Pulmonary artery endothelial cell (primary cell): ENCODE data around the gene NLGN1. TPM values are rescaled to one million over a fixed set of nuclear protein-coding genes. Genes with fewer than 3 reads are reported as not detected.

ENCODE experiments used
- DNase-seq: peaks from one replicate; pipeline ENCODE4 v3.0.0-alpha.2; 2011; ENCODE audit warnings: low read depth, low spot score
- total RNA-seq: library from RNA; depleted of rRNA; stranded (reverse); fragments of >200 nt; gene quantifications from 2 replicates; pipeline ENCODE4 v1.2.3, GENCODE V29; 2014

Gene NLGN1
- total RNA-seq, 1 donor from 2014 or later, result 37.5 TPM

DNA sequence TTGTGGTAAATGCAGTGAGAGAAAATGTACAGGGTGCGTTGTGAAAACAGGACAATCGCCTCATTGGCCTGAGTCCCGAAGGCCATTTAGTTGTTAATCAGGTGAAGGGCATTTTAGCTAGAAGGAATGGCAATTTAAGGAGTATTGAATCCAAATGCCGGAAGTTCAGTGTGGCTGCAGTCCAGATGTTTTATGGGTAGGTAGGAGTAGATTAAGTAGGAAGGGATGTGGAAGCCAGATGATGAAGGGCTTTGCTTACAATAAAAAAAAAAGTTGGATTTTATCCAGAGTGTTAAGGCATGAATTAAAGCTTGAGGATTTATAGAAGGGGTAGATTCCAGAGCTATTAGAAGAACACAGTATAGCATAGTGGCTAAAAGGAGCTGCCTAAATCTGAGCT is 572.7 kb downstream of the NLGN1 start:
- no peak for DNase-seq

DNA sequence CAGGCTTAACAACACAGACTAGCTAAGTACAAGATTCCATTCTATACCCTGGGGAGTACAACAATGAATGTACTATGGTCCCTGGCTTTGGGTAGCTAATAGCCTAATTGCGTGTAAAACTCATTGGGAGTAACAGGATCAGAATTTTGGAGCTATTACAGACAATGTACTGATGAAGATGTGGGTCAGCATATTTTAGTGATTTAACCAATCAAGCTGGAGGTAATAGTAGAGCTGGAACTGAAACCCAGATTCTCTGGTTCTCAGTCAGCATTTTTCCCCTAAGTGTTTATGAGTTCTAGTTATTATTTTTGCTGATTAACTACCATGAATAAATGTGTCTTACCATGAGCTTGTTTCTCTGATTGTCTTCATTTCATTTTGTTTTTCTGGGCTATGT is 578.7 kb downstream of the NLGN1 start:
- no peak for DNase-seq

DNA sequence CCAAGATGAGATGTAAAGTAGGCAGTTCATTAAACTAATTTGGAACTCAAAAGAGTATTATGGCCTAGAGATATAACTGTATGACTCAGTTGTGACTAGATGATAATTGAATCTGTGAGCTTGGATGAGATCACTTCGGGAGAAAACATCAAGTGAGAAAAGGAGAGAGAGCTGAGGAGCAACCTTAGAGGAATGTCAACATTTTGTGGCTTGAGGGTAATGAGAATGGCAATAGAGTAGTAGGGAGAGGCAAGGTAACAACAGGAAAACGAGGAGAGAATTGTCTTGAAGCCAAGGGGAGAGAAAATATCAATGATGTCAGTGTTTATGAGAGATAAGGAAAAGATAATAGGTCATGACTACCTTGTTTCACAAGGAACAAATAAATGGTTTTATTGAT is 580.2 kb downstream of the NLGN1 start:
- no peak for DNase-seq

DNA sequence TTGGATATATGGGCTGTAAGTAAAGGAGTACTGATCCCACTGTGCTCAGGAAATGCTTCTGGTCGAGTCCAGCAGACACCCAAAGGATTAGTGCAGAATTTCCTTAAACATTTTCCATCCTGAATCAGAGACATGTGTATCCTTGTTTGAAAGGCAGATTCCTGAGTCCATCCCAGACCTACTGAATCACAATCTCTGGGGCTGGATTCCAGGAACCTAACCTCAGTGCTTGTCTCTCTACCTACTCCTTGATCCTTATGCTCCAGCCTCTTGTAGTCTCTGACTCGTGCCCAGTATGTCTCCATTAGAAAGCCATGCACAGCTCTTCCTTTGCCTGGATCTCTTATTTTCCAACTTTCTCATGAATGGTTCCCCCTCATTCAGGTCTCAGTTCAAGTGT is 585.8 kb downstream of the NLGN1 start:
- no peak for DNase-seq

DNA sequence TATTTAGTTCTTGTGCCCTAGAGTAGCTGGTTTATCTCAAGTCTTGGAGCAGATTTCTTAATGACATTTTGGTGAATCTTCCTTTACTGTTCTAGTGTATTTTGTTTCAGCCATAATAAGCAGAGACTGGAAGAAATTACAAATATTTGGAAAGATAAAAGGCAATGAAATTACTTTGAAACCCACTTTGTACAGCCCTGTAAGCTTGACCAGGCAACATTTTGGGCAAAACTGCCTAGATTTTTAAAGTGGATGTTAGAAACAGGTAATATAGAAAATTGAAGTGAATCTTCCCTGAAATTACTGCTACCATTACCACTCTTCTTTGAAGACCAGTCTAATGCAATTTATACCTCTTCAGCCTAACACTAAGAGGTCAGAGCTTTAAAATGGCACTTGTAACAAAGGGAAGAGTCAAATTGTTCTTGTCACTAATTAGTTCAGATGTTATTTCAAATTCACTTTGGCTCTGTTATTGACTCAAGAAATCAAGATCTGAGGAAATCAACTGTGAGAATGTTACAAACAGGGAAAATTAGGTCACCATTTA is 589.4 kb downstream of the NLGN1 start:
- DNase-seq, result no peak

DNA sequence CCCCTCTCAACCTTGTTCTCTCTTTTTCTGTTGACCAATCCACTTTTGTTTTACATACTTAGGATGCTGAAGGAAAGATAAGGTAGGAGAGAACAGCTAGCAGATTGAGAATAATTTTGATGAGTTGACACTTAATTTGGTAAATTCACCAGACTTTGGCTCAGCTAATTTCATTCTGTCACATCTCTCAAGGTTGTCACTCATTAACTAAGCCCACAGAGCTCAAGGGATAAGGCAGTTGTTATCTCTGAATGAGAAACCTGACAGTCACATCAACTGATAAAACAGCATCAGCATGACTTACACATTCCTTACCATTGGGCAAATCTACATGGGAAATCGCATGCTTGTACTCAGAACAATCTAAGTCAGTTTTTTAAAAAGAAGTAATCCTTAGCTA is 591.4 kb downstream of the NLGN1 start:
- no peak for DNase-seq

DNA sequence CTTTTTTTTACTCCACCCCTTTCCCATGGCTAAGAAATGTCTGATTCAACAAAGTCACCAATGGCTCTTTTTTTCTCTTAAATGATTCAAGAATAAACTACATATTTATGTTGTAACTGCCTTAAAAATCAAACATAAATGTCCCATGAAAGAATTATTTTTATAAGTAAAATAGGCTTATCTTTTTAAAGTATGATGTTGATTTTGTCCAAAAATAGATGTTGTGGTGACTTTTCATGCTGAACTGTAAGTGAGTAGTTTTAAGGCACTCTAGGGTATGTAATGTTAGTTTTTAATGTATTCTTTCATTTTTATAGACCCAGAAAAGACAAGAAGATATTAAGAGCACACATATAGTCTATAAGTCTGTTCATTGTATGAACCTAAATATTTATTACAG is 594.9 kb downstream of the NLGN1 start:
- no peak for DNase-seq

DNA sequence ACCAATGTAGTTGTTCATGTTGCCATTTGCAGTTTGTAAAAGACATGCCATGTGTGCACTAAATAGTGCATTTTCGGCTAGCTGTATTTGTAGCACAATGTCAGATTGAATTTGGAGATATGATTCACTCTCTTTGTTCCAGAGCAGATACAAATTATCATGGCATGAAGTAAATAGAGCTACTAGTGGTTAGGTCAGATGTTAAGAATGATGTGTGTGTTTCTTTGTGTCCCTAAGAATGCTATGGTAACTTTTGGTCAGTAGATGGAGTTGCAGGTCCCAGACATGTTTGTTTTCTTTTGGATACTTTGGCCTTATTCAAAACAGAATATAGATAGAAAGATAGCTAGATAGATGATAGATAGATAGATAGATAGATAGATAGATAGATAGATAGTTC is 595.8 kb downstream of the NLGN1 start:
- DNase-seq, result peak; percentile 41

DNA sequence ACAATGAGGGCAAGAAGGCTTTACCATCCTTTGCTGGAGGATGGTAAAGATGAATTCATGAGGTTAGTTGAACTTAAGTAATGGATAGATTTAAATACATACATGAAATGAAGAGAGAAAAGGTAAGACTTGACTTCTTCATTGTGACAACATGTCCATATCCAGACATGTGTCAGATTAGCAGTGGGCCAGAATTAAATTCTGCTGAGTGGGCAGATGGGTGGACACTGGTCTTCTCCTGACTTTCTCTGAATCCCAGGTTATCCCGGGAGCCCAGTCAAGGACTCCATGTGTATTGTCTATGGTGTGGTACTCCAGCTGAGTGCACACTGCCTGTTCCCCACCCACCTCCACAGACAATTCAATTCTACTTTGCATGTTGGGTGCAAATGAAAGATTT is 603.1 kb downstream of the NLGN1 start:
- DNase-seq, result no peak

DNA sequence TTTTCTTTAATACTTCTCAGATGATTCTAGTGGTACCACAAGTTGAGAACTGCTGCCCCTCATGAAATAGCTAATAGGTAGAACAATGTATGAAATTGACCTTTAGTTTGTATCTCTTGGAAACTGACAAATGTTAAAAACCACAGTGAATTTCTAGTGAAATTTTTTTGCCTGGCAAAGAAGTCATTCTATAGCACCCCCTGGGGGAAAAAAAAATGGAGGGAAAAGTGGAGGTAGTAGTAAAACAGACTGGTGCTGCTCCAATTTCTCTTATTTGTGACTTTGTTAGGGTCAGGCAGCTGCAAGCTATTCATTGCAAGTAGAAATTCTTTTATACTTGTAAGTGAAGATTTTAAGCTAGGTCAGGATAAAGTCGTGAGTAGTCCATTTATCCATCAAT is 605.0 kb downstream of the NLGN1 start:
- DNase-seq, result no peak

DNA sequence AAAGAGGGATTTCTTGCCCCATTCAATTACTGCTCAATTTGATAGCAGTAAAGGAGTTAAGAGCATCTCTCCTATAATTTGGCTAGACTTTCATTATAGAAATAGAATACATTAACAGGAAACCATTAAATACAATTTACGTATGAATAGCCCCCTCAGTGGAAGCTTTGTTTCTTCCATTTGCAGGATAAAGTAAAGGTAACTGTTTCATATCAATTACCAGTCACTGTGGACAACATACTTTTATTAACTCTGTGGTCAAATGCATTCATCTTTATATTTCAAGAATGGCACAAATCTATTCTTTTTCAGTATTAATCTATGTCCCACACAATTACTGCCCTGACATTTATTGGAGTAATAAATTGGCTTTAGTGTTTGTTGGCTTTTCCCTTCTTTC is 613.4 kb downstream of the NLGN1 start:
- DNase-seq, result no peak

DNA sequence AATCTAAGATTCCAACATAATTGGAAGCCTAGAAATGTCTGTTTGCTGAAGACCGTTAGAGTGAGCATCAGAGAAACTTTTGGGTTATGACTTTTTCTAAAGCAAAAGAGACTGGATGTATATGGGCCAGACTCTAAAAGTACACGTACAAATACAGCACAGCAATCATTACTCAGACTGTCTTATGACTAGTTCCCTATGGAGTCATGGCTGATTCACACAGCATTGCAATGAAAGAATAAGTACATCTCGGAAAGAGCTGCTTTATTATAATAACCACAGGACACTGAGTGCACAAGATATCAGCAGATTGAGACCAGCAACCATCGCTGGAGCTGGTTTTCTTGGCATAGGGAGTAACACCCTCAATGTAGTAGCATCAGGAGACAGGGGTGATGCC is 618.6 kb downstream of the NLGN1 start:
- no peak for DNase-seq

DNA sequence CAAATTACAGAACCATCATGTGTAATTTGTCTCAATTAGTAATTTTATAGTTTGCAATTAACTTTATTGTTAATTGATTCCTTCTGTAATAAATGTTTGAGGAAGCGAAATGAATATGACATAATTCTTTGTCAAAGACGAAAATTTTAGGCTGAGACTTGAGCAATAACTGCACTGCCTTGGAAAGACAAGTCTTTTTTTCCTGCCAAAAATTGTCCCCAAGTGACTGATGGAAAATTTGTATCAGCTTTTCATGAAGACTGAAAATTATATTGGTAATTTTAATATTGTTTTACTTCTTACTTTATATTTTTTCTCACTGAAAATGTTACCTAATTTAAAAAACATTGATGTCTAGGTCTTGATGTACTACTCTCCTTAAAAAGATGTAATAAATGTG is 622.6 kb downstream of the NLGN1 start:
- no peak for DNase-seq

DNA sequence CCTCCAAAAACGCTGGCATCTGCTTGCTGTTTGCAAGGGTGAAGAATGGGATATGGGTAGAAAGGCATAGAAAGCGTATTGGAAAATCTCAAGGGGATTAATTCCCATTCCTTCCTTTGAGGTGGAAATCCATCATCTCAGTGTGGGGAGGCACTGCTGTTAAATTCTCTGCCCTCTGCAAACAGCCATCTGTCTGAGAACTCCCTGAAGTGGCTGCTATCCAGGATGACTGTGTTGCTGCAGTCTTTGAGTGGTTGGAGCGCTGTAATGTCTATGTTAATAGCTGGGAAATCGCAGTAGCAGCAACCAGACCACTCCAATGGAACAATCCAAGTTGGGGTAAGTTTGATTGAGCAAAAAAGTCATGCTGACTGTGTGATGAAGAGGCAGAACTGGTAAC is 625.9 kb downstream of the NLGN1 start:
- no peak for DNase-seq

DNA sequence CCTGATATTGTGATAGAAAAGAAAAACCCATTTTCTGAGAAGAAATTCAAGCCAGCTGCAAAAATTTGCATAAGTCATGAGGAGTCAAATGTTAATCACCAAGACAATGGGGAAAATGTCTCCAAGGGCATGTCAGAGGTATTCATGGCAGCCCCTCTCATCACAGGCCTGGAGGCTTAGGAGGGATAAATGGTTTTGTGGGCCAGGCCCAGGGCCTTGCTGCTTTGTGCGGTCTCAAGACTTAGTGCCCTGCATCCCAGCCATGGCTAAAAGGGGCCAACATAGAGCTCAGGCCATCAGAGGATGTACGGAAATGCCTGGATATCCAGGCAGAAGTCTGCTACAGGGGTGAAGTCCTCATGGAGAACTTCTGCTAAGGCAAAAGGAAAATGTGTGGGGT is 631.1 kb downstream of the NLGN1 start:
- DNase-seq, result no peak

DNA sequence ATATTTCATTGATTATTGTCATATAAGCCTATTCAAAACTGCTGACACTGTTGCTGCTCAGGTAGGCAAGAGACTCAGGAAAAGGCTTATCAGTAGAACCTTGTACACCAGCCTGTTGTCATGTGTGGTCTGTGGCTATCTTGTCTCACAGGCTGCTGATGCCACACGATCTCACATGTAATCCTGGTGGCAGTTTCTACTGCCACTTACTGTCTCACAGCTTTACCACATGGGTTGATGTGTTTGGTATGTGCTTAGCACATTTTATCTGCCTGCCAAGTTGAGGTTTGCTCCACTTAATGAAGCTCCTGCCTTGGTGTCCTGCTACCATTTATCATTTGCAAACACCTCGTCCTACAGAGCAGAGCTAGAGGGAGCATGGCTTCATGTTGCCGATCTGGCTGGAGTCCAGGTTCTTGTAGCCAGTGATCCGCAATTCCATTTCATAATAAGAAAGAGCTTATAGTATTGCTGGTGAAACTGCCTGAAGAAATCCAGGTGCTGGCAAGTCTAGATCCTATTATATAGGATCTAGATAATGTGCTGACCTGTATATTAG is 637.9 kb downstream of the NLGN1 start:
- no peak for DNase-seq

DNA sequence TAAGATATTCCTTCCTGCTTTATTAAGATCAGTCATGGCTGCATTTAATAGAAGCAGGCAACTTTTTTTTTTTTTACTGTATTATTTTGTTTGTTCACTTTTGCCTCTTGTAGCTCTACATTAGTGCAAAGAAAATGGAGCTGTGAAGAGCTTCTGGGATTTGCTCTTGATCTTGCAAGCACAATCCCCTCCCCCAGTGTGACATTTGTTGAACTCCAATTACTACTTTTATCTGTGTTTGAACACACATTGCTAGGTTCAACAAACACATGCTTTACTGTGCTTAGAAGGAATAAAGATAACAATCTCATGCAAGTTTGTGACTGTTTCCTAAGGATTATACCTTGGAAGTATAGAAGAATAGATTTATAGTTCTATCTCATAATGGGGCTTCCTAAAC is 648.8 kb downstream of the NLGN1 start:
- DNase-seq, result no peak

DNA sequence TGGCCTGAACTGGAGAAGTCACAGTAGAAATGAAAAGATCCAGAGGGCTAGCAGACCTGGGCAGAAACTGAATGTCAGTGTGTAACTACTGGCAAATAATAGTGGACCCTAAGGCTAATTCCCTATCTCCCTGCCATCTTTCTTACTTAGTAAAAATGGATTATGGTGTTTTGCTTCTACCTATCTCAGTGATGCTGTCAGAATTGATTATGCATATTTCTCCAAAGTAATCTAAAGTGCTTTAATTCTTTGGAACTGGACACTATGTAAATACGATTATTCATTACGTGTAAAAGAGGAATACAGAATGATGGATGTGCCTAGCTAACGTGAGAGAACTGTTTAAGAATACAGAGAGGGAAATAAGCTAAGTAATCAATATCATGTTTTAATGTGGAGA is 651.9 kb downstream of the NLGN1 start:
- no peak for DNase-seq

DNA sequence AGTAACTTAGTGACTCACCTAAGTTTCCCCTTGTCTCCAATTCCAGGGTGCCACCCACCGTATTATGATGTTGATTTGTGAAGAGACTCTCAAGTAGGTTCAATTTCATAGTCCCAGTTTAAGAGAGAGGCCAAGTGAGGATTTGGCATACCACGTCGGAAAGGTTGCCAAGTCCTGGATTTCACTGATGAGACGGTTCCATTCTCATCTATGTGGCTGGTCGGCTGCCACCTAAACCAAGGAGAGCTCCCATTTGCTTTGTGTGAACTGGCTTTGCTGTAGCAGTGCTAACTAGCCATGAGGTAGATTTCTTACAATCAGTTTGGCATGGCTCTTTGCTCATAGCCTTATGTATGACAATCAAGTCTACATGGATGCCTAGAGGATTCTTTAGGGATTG is 653.6 kb downstream of the NLGN1 start:
- DNase-seq, result no peak

DNA sequence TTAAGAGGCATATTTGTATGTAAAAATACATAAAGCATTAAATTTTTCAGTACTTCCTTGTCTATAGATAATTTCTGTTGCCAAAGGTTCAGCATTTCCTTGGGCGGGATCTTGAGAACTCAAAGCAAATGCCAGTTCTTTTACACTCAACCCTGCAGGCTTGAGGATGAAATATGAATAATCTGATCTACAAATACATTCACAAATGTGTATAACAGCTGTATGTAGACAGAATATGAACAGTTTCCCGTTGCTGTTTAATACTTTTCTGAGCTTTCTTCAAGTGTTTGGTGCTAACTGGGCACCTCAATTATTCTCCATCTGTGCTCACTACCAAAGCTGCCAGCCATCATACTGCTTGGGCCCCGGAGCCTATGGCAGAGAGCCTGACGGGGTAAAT is 661.3 kb downstream of the NLGN1 start:
- DNase-seq, result no peak

DNA sequence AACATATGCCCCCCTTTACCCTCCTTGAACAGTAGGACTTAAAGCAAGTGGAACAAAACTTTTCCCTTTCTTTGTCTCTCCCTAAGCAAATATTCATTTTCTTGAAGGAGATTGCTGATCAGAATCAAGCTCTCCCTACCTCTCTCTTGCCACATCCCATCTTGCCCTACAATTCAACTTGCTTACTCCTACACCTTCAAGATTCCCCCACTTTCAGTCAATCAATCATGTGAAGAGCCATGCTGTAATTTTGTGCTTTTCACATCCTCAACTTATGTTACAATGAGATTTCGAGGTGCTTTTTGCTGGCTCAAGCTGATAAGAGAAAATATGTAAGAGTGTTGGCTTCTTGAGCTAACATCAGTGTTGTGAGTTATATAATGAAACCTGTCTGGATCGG is 662.9 kb downstream of the NLGN1 start:
- DNase-seq, result no peak

DNA sequence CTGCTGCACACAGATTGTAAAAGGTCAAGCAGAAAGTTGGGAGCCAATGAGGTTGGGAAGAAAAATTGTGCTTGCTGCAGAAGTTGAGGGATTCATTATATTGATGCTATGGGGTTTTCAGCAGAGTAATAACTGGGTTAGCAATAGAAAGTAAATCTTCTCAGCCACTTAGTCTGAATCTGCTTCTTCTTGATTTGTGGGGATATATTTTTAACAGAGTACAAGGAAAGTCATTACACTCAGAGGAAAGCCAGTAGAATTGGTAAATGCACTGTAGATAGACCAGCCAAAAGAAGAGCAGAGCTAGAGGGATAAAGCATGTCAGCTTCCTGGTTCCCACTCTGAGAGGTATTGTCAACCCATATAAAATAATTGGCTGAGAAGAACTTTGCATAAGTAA is 663.6 kb downstream of the NLGN1 start:
- DNase-seq, result no peak

DNA sequence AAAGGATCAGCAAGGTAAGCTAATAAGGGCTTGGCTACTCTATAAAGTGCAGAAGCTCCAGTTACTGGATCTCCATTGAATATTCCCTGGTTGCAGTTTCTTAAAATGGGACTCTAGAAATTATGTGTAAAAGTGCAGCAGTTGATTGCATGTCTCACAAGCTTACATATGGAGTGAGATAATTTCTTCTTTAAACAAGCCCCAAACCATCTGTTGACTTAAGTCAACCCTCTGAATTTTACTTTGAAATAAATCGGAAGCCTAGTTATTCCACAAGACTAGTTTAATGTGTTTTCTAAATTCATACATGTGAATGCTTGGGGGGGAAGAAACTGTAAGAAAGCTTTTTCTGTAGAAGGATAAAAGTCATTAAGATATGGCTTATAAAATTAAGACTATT is 664.2 kb downstream of the NLGN1 start:
- DNase-seq, result no peak

DNA sequence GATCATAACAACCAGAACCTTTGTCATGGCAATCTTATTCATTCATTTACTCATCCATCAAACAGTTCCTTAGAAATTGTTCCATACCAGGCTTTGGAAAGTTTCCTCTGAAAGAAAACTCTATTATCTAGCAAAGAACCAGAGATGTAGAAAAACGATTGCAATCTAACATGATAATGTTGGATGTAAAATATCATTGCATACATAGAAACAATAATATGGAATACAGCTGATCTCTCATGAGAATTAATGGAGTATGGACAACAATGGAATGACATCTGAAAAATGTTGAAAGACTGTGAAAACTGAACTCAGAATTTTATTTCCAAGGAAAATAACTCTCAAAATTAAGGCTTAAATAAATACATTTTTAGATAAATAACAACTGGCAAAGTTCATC is 665.4 kb downstream of the NLGN1 start:
- DNase-seq, result no peak
